WTC11 (cell line): ENCODE results near the gene ZSWIM6.

Experiments
- ATF3 ChIP-seq: sonication (generic); formaldehyde crosslinking; conservative IDR thresholded peaks from 2 replicates; pipeline ENCODE4 v1.8.1; 2022; ENCODE audit warnings: mild to moderate bottlenecking, missing genetic modification reagents
- CREB1 ChIP-seq: sonication (generic); formaldehyde crosslinking; IDR thresholded peaks from 2 replicates; pipeline ENCODE4 v1.8.0; 2023; ENCODE audit warnings: mild to moderate bottlenecking, missing genetic modification reagents
- CTCF ChIP-seq: fragments of 200-600 bp; IDR thresholded peaks from 2 replicates; pipeline ENCODE4 v1.8.0; 2022; ENCODE audit warnings: antibody characterized with exemption
- USF2 ChIP-seq: sonication (generic); formaldehyde crosslinking; IDR thresholded peaks from 2 replicates; pipeline ENCODE4 v1.8.1; 2023; ENCODE audit warnings: mild to moderate bottlenecking, missing genetic modification reagents, moderate library complexity
- ZNF263 ChIP-seq: sonication (generic); formaldehyde crosslinking; IDR thresholded peaks from 2 replicates; pipeline ENCODE4 v1.8.1; 2022; ENCODE audit warnings: low read depth, mild to moderate bottlenecking, moderate library complexity, missing genetic modification reagents

GRCh38 chr5:61525512-61526206 is 193.6 kb downstream of the ZSWIM6 start:
- no peak for TF ChIP-seq CREB1 (CRISPR knock-in tag)
- no peak for TF ChIP-seq USF2 (CRISPR knock-in tag)
- no peak for TF ChIP-seq CTCF
- no peak for TF ChIP-seq ZNF263 (CRISPR knock-in tag)
- no peak for TF ChIP-seq ATF3 (CRISPR knock-in tag)
